ENCODE results near the gene MT2A.
"Not testable (repeated sequence)": the region's sequence is repeated elsewhere in the genome, so short reads cannot be mapped to it uniquely, and the experiment has no call there.

Gene MT2A

DNA sequence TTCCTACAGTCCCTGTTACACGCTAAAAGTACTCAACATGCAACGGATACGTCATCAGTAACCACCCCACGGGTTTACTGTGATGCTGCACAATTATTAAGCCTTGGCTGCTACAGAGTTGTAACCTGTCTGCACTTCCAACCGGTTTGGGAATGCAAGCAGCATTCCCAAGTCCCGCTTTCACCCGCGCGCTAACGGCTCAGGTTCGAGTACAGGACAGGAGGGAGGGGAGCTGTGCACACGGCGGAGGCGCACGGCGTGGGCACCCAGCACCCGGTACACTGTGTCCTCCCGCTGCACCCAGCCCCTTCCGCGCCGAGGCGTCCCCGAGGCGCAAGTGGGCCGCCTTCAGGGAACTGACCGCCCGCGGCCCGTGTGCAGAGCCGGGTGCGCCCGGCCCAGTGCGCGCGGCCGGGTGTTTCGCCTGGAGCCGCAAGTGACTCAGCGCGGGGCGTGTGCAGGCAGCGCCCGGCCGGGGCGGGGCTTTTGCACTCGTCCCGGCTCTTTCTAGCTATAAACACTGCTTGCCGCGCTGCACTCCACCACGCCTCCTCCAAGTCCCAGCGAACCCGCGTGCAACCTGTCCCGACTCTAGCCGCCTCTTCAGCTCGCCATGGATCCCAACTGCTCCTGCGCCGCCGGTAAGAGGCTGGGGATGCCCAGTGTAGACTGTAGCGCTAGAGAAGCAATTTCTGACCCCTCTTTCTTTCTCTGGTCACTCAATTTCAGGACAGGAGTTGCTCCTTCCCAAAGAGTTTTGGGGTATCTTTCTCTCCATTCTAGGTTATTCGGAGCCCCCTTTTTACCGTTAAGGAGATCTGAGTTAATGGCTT lies at the start of gene MT2A:
TSS of gene MT2A (plus strand) at position 542 of the 833 bp plus-strand sequence. CDS start at position 614, 72 bp downstream.
- peak; percentile 90 for DNase-seq

DNA sequence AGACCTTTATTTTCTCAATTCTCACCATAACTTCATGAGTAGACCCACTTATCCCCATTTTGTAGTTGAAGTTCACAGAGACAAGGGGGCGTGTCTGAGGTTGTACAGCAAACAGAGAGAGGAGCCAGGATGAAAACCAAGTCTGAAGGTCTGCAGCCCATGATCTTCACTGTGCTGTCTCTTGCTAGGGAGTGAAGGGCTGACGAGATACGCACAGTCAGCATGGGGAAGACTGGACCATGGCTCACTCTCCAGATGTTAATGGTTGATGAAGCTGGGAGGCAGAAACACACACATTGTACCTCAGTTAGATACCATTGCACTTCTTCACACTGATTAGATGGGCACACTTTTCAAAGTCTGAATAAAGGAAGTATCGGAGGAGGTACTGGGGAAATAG lies 49.3 kb upstream of the MT2A start:
- DNase-seq, result no peak

DNA sequence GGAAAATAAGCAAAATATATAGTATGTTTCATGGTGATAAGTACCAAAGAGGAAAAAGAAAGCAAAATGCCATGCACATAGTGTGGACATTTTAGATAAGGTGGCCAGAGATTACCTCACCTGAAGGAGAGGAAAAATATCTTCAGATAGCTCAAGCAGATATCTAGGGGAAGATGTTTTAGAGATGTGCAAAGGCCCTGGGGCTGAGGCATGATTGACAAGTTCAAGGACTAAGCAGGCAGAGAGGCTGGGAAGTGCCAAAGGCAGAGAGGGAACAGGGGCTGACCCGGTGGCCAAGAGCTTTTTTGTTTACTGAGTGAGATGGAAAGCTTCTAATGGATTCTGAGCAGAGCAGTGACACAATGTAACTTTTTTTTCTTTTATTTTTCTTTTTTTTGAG lies 47.9 kb upstream of the MT2A start:
- DNase-seq, result no peak

DNA sequence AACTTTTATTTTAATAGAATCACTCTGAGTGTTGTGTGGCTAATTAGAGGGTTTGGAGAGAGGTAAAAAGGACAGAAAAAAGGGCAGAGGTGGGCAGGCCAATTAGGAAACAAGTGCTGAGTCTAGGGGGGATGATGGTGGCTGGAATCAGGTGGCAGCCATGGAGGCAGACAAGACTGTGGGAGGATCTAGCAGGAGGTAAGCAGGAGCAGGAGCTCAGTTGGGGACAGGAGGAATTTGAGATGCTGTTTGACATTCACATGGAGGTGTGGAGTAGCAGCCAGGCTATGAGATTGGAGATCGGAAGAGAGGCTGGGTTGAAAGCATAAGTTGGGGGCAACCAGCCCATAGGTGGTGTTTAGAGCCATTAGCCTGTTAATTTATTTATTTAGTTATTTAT lies 47.3 kb upstream of the MT2A start:
- DNase-seq, result no peak

DNA sequence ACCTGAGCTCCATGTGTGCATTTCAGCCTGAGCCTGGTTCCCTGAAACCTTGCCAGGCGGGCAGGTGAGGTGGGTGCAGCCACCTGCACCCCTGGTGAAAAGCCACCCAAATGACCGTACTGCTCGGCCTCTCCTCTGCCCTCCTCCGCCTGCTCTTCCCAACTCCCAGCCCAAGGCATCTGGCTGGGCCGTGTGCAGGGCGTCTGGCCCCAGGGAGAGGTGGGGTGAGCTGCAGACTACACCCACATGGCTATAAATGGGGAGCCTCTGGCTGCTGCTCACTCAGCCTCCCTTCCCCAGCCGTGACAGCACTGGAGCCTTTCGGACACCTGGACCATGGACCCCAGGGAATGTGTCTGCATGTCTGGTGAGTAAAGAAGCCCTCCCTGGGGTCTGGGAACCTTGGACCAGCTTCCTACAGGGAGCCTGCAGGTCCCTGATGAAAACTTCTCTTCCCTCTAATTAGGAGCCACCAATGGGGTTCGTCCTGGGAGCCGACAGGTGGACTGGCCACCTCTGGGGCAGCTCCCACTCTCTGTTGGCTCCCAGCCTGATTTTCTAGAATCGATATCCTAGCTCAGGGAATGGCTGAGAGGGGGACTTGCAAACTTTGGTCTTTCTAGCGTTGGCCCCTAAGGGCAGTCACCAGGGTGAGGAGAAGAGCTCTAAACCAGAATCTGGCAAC lies 43.4 kb upstream of the MT2A start, which contains the start of gene MT4:
TSS of gene MT4 (plus strand) at position 281 of the 685 bp plus-strand sequence. CDS start at position 337, 56 bp downstream.
- no peak for DNase-seq

DNA sequence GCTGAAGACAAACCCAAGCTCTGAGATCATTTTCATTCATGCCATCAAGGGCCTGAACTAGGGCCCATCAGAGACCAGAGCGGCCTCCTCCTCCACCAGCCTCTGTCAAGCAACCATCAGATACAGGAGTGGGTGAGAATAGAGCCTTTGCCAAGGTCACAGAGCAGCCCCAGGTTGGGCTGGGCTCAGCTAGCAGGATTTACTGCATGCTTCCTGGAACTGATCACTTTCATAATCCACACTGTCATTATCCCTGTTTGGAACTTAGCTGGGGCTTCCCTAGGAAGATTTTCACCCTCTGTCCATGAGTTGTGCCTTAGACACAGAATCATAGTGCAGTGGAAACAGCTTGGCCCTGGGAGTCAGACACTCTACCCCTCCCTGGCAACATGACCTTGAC lies 38.4 kb upstream of the MT2A start:
- no peak for DNase-seq

DNA sequence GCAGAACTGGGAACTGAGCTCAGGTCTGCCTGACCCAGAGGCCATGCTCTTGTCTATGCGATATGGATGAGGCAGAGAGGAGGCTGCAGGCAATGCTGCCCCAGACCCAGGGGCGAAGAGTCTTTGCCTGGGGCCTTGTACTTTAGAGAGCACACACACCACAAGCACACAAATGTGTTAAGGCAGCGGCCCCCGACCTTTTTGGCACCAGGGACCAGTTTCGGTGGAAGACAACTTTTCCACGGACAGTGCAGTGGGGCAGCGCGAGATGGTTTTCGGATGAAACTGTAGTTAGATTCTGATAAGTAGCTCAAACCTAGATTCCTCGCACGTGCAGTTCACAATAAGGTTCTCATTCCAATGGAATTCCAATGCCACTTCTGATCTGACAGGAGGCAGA lies 36.9 kb upstream of the MT2A start:
- no peak for DNase-seq

DNA sequence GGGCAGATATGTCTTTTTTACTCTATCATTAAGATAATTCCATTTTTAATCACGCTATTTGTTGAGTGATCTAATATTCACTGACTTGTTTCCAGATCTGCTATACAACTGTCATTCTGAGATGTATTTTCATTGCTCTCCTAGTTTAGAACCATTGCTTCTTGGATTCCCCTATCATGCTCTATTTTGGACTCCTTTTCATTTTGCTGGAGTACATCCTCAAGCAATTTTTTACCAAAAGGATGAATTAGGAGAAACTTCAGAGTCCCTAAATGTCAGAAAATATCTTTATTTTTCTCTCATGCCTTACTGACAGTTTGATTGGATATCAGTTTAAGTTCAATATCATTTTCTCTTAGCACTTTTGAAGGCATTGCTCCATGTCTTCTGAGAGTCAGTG lies 33.8 kb upstream of the MT2A start:
- no peak for DNase-seq

DNA sequence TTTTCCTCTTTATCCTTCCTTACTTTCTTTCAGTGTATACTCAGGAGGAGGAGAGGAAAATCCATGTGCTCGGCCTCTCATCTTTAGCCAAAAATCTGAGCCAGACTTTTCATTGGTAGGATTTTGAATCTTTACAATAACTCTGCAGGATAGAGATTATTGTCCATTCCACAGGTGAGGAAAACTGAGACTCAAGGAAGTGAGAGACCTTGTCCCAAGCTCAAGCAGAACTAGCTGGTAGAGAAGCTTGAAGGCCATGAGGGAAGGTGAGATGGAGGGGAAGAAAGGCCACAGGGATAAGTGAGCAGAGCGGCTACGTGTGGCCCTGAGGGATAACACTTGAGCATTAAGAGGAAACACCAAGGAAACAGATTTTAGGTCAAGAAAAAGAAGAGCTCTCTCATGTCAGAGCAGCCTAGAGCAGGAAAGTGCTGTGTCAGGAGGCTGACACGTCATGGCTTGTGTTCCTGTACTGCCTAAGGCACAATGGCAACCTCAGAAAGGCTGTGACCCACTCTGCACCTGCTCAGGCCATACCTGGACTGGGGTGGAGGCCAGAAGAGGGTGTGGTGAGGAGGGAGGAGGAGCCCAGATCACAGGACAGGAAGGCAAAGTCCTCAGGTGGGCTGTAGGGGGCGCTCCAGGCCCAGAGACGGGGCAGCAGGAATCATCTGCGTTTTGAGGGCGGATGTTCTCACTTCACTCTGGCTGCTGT lies 31.6 kb upstream of the MT2A start:
- peak; percentile 9 for DNase-seq

DNA sequence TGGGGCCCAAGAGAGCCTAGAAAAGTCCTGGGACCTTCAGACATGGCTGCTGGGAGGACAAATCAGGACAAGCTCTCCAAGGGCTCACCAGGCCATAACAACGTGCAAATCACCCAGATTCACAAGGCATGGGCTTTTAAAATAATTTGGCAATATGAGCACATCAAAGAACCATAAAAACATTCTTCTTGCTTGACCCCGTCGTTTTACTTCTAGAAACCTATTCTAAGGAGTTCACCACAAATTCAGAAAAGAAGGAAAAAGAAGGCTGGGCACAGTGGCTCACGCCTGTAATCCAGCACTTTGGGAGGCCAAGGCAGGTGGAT lies 31.1 kb upstream of the MT2A start:
- DNase-seq, result no peak

DNA sequence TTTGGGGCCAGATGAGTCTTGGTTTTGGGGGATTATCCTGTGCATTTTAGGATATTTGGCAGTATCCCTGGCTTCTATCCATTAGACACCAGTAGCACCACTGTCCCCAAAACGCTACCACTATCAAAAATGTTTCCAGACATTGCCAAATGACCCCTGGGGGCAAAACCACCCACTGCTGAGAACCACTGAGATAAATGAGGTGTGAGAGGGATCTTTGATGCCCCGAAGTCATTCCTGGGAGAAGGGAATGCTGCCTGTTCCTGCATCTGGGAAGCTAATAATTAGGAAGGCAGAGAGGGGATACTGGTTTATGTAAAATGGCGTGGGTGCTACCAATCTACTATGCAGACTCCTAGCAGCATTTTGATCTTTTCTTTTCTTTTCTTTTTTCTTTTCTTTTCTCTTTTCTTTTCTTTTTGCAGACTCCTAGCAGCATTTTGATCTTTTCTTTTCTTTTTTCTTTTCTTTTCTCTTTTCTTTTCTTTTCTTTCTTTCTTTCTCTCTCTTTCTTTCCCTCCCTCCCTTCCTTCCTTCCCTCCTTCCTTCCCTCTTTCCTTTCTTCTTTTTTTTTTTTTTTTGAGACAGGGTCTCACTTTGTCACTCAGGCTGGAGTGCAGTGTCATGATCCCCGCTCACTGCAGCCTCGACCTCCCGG lies 27.9 kb upstream of the MT2A start:
- DNase-seq, result no peak

DNA sequence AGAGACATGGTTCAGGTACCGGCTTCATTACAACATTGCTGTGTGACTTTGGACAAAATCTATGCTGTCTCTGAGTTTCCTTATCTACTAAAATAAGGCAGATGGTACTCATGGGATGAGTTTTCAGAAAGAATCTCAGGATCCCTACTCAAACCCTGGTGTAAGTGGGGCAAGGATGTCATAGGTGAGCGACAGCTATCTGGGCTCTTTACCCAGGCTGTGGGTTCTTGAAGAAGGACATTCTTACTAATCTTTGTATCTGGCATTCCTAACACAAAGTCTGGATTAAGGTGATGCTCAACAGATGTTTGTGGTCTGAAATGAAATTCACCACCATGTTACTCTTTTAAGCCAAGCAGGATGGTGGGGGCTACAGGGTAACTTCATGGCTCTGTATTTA lies 25.5 kb upstream of the MT2A start:
- not testable (repeated sequence) for DNase-seq

DNA sequence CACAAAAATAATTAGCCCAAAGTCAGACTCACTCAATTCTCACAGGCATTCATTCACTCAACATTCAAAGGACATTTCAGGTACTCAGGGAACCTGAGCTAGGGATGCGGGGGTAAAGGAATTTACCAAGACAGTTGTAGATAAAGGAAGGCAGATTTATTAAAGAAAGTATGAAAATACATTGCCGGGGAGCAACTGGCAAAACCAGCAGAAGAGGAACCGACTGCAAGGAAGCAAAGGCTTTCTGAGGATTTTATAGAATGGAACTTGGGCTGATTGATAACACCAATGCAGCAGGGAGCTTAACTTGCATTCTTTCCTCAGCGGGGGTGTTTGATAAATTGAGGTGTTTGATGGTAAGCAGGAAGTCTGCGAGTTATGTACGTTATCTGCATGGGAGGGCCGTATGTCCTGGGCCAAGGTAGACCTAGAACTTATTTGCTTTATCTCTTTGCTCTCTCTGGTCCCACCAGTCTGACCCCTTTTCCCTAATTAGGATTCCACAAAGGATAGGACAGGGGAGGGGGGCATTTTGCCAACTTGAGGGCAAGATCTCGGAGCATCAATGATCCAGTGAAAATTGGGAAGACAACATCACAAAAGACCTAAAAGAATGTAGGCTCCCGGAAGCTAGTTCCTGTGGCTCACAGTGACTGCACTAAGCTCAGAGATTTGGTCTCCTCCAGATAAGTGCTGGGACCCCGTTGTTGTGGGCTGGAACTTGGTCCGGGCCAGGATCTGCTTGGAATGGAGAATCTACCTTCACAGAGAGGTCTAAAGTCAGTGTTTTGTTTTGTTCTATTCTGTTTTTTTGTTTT lies 24.8 kb upstream of the MT2A start:
- DNase-seq, result no peak

DNA sequence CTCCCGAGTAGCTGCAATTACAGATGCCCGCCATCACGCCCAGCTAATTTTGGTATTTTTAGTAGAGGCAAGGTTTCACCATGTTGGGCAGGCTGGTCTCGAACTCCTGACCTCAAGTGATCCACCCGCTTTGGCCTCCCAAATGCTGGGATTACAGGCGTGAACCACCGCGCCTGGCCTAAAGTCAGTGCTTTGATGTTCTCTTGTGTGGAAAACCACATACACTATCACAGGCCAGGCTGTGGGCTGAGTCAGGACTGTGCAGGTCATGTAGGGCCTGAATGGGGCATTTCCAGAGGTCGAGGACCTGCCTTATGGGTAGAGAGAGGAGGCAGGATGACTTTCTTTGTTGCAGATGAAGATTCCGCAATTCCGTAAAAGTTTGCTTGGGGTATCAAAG lies 24.1 kb upstream of the MT2A start:
- DNase-seq, result no peak

DNA sequence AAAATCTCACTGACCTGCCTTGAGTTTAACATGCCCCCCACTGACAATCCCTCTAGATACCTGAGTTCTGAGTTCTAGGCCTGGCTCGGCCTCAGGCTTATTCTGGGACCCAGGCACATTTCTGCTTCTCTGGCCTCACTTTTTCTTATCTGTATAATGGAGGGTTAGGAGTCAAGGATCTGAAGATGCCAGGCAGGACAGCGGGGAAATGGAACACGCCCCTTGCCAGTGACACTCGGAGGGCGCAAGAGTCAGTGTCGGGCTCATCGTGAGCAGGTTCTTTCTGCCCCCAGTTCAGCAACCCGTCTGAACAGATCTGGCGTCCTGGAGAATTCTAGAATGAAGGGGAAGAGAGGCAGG lies 19.6 kb upstream of the MT2A start:
- no peak for DNase-seq

DNA sequence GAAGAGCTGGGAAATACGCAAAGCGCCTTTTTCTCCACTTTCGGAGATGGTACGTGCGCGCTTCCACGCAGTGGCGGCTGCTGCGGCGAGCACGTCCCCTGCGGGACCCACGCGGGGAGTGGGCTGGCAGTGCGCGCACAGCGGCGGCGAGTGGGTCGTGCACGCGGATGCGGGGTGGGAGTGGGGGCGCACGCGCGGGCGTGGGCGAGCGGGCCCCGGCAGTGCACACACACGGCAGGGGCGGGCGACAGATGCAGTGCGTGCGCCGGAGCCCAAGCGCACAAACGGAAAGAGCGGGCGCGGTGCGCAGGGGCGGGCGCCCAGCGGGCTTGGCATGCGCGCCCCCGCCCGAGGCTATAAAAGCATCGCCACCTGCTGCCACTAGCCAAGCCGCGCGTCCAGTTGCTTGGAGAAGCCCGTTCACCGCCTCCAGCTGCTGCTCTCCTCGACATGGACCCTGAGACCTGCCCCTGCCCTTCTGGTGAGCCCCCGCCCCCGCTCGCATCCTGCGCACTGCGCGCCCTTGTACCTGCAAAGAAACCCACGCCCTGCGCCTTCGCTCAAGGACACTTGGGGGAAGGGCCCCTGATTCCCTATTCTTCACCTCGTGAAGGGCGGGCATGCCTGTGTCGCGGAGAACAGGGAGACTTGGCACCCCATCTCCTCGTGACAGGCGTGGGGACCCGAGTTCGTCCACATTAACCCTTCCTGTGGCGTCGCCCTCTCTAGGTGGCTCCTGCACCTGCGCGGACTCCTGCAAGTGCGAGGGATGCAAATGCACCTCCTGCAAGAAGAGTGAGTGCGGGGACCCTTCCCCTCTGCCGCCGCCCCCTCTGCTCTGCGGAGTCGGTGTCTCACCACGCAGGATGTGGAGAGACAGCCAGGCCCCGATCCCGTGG lies 19.0 kb upstream of the MT2A start, which contains the start of gene MT3:
TSS of gene MT3 (plus strand) at position 388 of the 899 bp plus-strand sequence. CDS start at position 451, 63 bp downstream.
- DNase-seq, result no peak

DNA sequence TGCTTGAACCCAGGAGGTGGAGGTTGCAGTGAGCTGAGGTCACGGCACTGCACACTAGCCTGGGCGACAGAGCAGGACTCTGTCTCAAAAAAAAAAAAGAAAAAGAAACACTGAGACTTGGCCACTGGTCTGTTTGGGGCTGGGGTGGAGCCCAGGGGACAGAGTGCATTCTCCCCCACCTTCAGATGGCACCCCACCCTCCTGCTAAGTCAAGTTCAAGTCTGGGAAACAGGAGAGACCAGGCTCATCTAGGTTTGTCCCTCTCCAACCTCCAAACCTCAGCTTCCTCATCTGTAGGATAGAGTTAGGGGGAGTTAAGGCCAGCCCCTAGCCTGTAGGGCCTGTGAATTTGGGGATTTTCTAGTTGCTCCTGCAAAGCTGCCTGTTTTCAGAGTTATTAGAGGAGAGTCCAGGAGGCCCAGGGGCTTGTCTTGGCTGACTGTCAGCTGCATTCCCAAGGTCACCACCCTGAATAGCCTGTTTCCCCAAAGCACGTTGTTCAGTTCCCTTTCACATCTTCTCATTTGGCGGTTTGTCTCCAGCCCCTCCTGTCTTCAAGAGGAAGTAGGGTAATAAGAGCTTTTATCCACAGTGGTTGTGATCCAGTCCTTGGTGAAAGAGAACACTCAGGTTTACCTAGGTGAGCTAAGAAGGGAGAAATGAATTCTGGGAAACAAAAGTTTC lies 16.9 kb upstream of the MT2A start:
- no peak for DNase-seq

DNA sequence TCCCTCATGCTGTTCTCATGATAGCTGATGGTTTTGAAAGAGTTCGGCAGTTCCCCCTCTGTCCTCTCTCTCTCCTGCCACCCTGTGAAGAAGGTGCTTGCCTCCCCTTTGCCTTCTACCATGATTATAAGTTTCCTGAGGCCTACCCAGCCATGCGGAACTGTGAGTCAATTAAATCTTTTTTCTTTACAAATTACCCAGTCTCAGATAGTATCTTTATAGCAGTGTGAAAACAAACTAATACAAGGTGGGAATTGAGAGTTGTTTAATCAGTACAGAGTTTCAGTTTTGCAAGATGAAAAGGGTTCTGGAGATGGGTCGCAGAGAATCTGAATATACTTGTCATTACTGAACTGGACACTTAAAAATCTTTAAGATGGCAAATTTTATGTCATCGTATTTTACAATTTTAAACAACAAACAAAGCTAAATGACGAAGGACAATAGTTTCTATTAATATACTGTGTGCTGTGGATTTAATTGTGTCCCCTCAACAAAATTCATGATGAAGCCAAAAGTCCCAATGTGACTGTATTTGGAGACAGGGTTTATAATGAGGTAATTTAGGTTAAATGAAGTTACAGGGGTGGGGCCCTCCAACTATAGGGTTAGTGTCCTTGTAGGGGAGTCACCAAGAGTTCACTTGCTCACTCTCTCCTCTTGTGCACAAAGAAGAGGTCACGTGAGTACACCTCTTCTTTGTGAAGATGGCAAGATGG lies 14.7 kb upstream of the MT2A start:
- no peak for DNase-seq

DNA sequence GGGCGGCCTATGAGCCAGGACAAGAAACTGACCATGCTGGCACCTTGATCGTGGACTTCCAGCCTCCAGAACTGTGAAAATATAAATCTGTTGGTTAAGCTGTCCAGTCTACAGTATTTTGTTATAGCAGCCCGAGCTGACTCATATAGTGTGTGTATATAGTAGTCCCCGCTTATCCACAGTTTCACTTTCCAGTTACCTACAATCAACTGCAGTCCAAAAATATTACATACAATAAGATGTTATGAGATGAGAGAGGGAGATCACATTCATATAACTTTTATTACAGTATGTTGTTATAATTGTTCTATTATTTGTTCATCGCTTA lies 14.1 kb upstream of the MT2A start:
- no peak for DNase-seq

DNA sequence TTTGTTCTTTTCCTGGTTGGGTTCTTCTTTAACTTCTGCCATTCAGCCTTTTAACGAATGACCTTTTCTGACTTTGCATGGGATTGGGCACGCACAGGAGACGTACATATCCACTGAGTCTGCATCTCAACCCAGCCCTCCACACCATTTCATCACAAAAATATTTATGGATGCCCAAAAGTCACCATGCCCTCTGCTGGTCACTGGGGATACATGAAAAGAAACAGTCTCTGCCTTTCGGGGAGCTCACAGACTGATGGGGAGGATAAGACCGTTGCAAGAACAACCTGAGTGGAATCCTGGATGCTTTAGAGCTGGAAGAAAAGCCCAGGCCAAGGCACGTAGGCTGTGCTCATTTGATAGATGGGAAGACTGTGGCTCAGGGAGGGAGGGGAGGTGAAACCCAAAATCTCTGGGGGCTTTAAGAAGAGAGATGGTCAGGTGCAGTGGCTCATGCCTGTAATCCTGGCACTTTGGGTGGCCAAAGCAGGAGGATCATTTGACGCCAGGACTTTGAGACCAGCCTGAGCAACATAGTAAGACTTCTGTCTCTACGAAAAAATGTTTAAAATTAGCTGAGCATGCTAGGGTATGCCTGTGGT lies 7.9 kb upstream of the MT2A start:
- peak; percentile 50 for DNase-seq
